Astrocyte (in vitro differentiated cells and primary cell): ENCODE measurements around the gene DUSP21. TPM values are rescaled to one million over a fixed set of nuclear protein-coding genes. Genes with fewer than 3 reads are reported as not detected.
A peak's percentile ranks its signal among the peaks of the same experiment; 100 is the strongest.
"Not testable (repeated sequence)": the region's sequence is repeated elsewhere in the genome, so short reads cannot be mapped to it uniquely, and the experiment has no call there.

Experiments used
- DNase-seq: peaks from one replicate; pipeline ENCODE4 v3.0.0-alpha.2; 2010; ENCODE audit warnings: low read depth
- FAIRE-seq: peaks from 2 replicates; lab custom pipeline; 2011; peaks lifted over from hg19 to GRCh38; lab: Jason Lieb, UNC
- H2AFZ ChIP-seq: 2 replicates; pipeline ENCODE4 v1.6.0; 2012; ENCODE audit warnings: low read depth, low read length, inconsistent platforms
- H3K27ac ChIP-seq: 2 replicates; pipeline ENCODE4 v1.5.1; 2011; ENCODE audit warnings: low read depth, low read length, inconsistent platforms
- H3K27me3 ChIP-seq: 2 replicates; pipeline ENCODE4 v1.6.0; 2011; ENCODE audit warnings: low read length, inconsistent platforms; ENCODE audit not compliant: insufficient read depth
- H3K36me3 ChIP-seq: 2 replicates; pipeline ENCODE4 v1.5.1; 2011; ENCODE audit warnings: low read length, inconsistent platforms; ENCODE audit not compliant: insufficient read depth
- H3K4me1 ChIP-seq: 2 replicates; pipeline ENCODE4 v1.5.1; 2011; ENCODE audit warnings: low read length, inconsistent platforms; ENCODE audit not compliant: insufficient read depth
- H3K4me2 ChIP-seq: 2 replicates; pipeline ENCODE4 v1.6.0; 2012; ENCODE audit warnings: low read length, inconsistent platforms
- H3K4me3 ChIP-seq: 2 replicates; pipeline ENCODE4 v1.5.1; 2011; ENCODE audit warnings: low read depth, mild to moderate bottlenecking, low read length, inconsistent platforms; ENCODE audit not compliant: insufficient read depth
- H3K79me2 ChIP-seq: 2 replicates; pipeline ENCODE4 v1.6.0; 2012; ENCODE audit warnings: mild to moderate bottlenecking, low read length, inconsistent platforms; ENCODE audit not compliant: insufficient read depth
- H3K9ac ChIP-seq: 2 replicates; pipeline ENCODE4 v1.6.0; 2012; ENCODE audit warnings: mild to moderate bottlenecking, low read length, inconsistent platforms
- H3K9me3 ChIP-seq: 2 replicates; pipeline ENCODE4 v1.5.1; 2012; ENCODE audit warnings: low read depth, mild to moderate bottlenecking, low read length, inconsistent platforms; ENCODE audit not compliant: insufficient read depth
- H4K20me1 ChIP-seq: 2 replicates; pipeline ENCODE4 v1.6.0; 2012; ENCODE audit warnings: low read length, inconsistent platforms; ENCODE audit not compliant: insufficient read depth
- H3K27ac Mint-ChIP-seq: one replicate; pipeline ENCODE4 v1.8.0; 2021; ENCODE audit warnings: mild to moderate bottlenecking, mixed read lengths; ENCODE audit not compliant: unreplicated experiment
- H3K27me3 Mint-ChIP-seq: one replicate; pipeline ENCODE4 v1.8.0; 2021; ENCODE audit warnings: low read depth, mixed read lengths; ENCODE audit not compliant: unreplicated experiment
- H3K36me3 Mint-ChIP-seq: one replicate; pipeline ENCODE4 v1.8.0; 2021; ENCODE audit warnings: low read depth, mixed read lengths; ENCODE audit not compliant: unreplicated experiment
- H3K4me1 Mint-ChIP-seq: one replicate; pipeline ENCODE4 v1.8.0; 2021; ENCODE audit warnings: low read depth, mixed read lengths; ENCODE audit not compliant: unreplicated experiment
- H3K4me3 Mint-ChIP-seq: one replicate; pipeline ENCODE4 v1.8.0; 2021; ENCODE audit warnings: mild to moderate bottlenecking, moderate library complexity, mixed read lengths; ENCODE audit not compliant: unreplicated experiment
- H3K9me3 Mint-ChIP-seq: one replicate; pipeline ENCODE4 v1.8.0; 2021; ENCODE audit warnings: mild to moderate bottlenecking, mixed read lengths; ENCODE audit not compliant: unreplicated experiment
- CTCF ChIP-seq: IDR thresholded peaks from 2 replicates; pipeline ENCODE4 v1.5.1; 2011; ENCODE audit warnings: low read depth, mild to moderate bottlenecking, inconsistent platforms, low read length, moderate library complexity; ENCODE audit not compliant: insufficient read depth
- EZH2 ChIP-seq: IDR thresholded peaks from 2 replicates; pipeline ENCODE4 v1.6.1; 2012; ENCODE audit warnings: mild to moderate bottlenecking, low read length, inconsistent platforms; ENCODE audit not compliant: insufficient read depth
- total RNA-seq: library from RNA; stranded (reverse); gene quantifications from 2 replicates; pipeline ENCODE4 v1.2.1, GENCODE V29; 2021

Gene DUSP21
- total RNA-seq, 1 donor from 2014 or later, result not detected

GRCh38 chrX:44822601-44823000, 21.2 kb upstream of the DUSP21 start:
- H3K27me3 Mint-ChIP-seq, result no peaks in the 10 kb centered on the region
- no peak overlapping the region for H3K27ac ChIP-seq
- H4K20me1 ChIP-seq, result no peaks in the 10 kb centered on the region
- TF ChIP-seq EZH2 (no peak), CTCF (no peak)
- no peaks in the 10 kb centered on the region for H3K36me3 Mint-ChIP-seq
- no peaks in the 10 kb centered on the region for H3K4me1 ChIP-seq
- H2AFZ ChIP-seq, result no peak overlapping the region
- H3K4me3 ChIP-seq, result no peak overlapping the region
- no peak overlapping the region for H3K9ac ChIP-seq
- no peak overlapping the region for H3K4me2 ChIP-seq
- no peak overlapping the region for H3K4me3 Mint-ChIP-seq
- H3K4me1 Mint-ChIP-seq, result no peaks in the 10 kb centered on the region
- no peaks in the 10 kb centered on the region for H3K9me3 Mint-ChIP-seq
- H3K36me3 ChIP-seq, result no peaks in the 10 kb centered on the region
- H3K9me3 ChIP-seq, result no peaks in the 10 kb centered on the region
- H3K27me3 ChIP-seq, result no peaks in the 10 kb centered on the region
- H3K27ac Mint-ChIP-seq, result no peak overlapping the region
- DNase-seq (no peak), FAIRE-seq (no peak)
- no peaks in the 10 kb centered on the region for H3K79me2 ChIP-seq

GRCh38 chrX:44823193-44823592, 20.6 kb upstream of the DUSP21 start:
- H4K20me1 ChIP-seq, FAIRE-seq, H3K9ac ChIP-seq, H3K79me2 ChIP-seq, DNase-seq, H3K27me3 ChIP-seq, H3K36me3 ChIP-seq, H3K4me1 Mint-ChIP-seq, H3K27ac Mint-ChIP-seq, H3K9me3 Mint-ChIP-seq, H3K27ac ChIP-seq, H3K4me3 Mint-ChIP-seq, H3K4me1 ChIP-seq, H3K36me3 Mint-ChIP-seq, H2AFZ ChIP-seq, H3K27me3 Mint-ChIP-seq, H3K9me3 ChIP-seq, H3K4me3 ChIP-seq, H3K4me2 ChIP-seq: not testable (repeated sequence)

- no peak overlapping the region for H3K4me3 Mint-ChIP-seq
- H3K36me3 Mint-ChIP-seq, result no peaks in the 10 kb centered on the region
- FAIRE-seq, result peak; percentile 100
- Histone ChIP-seq H3K36me3 (no peaks in the 10 kb centered on the region), H3K9me3 (no peaks in the 10 kb centered on the region), H3K4me3 (no peak overlapping the region), H3K27me3 (no peaks in the 10 kb centered on the region), H4K20me1 (no peaks in the 10 kb centered on the region), H3K4me2 (peak overlapping the region; percentile 20), H3K9ac (no peak overlapping the region), H3K79me2 (no peaks in the 10 kb centered on the region), H2AFZ (no peak overlapping the region), H3K27ac (no peak overlapping the region), H3K4me1 (no peaks in the 10 kb centered on the region)
- no peak overlapping the region for H3K27ac Mint-ChIP-seq
- TF ChIP-seq CTCF, result no peak
- TF ChIP-seq EZH2, result no peak
- H3K9me3 Mint-ChIP-seq, result no peaks in the 10 kb centered on the region
- no peaks in the 10 kb centered on the region for H3K27me3 Mint-ChIP-seq
- H3K4me1 Mint-ChIP-seq, result no peaks in the 10 kb centered on the region
- DNase-seq, result peak; percentile 91
These were observed 15.7 kb upstream of the DUSP21 start for GRCh38 chrX:44828008-44828605.
